Measurements from ENCODE around the gene TMEM52.
A peak's percentile ranks its signal among the peaks of the same experiment; 100 is the strongest.
"Not testable (repeated sequence)": the region's sequence is repeated elsewhere in the genome, so short reads cannot be mapped to it uniquely, and the experiment has no call there.

The TMEM52 gene

DNA sequence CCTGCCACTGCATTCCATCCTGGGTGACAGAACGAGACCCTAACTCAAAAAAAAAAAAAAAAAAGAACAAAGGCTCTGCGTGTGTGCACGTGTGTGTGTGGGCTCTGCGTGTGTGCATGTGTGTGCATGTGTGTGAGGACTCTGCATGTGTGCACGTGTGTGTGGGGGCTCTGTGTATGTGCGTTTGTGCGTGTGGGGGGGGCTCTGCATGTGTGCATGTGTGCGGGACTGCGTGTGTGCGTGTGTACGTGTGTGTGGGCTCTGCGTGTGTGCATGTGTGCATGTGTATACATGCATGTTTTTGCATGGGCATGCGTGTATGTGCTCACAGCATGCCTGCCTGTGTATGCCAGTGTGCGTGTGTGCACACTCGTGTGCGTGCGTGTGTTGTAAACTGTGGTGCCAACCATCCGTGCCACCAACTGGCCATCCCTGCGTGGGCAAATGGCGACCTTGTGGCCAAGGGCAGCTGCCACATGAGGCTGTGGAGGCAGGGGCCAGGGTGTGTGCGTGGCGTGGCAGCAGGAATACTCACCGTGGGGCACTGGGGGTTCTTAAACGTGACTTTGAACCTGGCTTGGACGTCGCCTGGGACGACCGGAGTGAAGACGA, 26.8 kb upstream of the TMEM52 start:
- no peak for DNase-seq

DNA sequence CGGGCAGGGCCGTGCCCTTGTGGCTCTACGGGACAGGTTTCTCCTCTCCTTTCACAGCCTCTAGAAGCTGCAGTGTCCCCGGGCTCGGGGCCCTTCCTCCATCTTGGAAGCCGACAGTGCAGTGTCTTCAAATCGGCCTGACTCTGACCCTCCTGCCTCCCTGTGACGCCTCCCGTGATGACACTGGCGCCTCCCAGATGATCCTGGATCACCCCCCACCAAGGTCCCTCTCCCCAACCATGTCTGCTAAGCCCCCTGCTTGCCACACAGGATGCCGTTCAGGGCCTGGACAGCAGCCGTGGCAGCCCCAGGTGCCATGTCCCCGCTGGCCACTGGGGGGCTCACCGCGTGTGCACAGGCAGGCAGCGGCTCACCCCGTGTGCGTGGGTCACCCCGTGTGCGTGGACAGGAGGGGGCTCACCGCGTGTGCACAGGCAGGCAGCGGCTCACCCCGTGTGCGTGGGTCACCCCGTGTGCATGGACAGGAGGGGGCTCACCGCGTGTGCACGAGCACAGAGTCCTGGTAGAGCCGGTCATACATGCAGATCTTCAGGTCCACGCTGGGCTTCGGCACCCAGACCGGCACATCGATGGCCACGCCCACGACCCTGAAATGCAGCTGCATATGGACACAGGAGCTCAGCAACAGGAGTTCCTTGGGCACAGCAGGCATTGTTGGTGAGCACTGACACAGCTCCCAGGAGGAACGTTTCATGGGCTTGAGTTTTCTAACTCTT, 24.9 kb upstream of the TMEM52 start:
- peak; percentile 47 to 58 for DNase-seq

DNA sequence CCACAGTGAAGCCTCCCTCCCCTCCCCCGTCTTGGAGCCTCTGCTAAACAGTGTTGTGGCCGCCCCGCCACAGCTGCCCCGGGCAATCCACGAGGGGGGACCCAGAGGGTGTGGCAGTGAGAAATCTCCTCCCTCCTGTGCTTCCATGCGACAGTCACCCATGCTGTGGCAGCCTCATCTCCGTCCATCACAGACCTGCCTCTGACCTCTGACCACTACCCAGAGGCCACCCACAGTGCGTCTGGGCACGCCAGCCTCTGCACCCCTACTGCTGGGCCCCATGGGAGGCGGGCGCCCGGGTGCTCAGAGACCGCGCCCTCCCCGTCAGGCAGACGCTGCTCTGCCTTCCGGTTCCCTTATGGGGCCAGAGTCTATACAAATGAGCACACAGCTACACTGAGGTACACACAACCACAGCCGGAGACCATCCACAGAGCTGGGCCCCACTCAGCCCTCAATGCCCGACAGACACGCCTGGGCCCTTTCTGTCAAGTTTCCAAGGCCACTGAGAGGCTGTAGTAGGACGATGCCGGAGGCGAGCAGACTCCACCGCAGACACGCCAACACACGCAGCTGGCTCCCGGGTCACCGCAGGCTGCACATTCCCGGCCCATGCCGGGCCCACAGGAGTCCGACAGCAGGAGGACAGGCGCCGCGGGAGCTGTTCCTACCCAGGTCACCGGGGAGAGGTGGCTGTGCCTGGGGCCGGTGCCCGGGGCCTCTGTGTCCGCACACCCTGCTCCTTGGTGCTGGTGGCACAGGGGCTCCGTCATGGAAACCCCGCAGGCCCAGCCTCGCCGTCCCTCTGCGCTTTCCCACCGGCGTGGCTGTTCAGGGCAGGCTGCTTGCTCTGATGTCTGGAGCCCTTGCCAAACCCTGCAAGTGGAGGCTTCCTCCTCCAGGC, 23.9 kb upstream of the TMEM52 start:
- no peak for DNase-seq

DNA sequence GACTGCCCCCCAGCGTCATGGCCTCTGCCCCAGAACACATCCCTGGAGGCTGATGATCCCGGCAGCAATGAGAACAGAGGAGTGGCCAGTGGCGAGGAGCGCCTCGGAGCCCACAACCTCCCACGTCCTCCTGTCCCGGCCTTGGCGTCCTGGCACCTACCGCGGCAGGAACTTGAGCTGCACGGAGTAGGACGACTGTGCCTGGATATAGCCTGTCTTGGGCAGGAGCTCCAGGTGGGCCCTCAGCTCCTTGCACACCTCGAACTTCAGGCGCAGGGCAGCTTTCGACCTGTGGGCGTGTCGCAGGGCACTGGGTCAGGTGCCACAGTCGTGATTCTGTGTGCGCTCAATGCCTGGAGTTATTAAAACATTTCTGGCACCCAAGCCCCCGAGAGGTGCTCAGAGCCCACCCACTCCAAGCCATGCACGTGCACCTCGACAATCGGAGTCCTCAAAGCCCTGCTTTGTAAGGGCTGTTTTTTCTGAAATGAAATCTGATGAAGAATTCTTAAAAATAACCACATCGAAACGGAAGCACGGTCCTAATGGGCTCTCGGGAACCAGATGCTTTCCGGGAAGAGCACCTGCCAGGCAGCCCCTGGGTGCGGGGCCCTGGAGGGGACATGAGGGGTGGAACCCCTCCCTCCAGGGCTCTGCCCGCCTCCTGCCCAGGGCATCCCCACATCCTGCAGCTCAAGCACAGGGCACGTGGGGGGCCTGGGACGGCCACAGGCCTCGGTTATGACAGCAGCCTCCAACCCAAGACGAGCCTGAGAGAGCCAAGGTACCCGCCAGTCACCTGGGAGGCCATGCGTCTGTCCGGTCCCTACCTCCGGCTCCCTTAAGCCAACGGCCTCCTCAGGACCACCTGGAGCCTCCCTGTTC, 23.0 kb upstream of the TMEM52 start:
- no peak for DNase-seq

DNA sequence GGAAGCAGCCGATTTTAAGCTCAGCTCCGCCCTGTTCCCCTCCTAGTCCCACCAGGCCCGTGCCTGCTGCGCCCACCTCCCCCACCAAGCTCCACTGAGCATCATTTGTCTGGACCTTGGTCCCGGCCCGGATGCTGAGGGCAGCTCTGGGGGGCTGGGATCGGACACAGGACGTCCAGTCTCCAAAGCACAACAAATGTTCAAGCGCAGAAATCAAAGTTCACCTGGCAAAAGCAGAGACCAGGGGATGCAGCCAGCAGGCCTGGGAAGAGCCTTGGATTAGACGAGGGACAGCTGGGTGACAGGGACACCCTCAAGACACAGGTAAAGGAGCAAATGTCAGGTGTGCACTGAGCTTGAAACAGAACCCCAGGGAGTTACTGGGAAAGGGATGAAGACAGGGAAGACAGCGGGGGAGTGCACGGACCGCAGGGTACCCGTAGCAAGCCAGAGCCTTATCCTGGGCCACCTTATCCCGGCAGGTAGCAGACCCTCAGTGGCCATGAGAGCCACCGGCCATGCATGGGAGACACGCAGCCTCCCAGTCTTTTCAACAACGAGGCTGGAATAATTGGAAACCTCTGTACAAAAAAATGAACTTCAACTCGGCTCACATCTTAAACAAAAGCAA, 22.2 kb upstream of the TMEM52 start:
- DNase-seq: no peak

DNA sequence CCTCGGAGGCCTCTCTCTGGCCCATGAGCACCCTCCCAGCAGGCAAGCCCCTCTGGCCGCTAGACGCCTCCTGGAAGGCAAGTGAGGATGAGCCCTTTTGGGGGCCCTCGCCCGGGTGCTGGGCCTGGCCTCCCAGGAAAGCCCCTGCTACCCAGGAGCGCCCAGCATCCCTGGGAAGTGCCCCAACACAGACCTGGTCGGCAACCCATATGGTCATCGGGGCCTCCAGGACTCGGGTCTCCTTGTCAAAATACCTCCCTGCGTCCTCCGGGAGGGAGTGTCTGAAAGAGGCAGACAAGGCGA, 21.0 kb upstream of the TMEM52 start:
- DNase-seq: no peak

DNA sequence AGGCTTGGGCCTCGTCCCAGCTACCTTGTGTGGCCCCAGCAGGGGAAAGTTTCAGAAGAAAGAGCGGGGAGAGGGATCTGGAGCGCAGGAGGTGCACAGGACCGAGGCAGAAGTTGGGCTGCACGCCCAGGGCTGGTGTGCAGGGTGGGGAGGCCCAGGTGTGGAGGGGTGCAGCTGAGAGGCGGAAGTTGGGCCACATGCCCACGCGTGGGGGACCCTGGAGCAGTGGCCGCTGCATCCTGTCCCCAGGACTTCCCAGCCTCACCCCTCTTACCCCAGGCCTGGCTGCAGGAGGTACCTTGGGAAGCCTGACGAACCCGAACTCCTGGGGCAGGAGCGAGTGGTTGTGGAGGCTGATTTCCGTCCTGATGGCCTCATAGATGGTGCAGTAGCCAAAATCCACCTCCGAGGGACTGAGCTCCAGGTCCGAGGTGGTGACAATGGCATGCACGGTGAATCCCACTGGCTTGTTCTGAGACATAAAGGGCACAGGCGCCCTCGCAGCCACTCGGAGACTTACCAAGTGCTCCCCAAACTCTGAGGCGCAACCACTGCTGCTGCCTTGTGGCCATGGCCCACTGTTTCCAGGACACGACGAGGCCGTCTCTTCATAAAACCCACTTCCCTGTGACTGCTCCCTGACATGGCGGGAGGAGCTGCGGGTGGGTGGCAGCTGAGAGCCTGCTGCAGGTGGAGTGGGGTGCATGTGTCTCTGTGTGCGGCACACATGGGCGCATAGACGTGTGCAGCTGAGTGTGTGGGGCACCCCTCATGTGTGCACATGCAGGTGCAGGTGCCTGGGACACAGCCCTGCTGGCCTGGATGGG, 20.4 kb upstream of the TMEM52 start:
- no peak for DNase-seq

DNA sequence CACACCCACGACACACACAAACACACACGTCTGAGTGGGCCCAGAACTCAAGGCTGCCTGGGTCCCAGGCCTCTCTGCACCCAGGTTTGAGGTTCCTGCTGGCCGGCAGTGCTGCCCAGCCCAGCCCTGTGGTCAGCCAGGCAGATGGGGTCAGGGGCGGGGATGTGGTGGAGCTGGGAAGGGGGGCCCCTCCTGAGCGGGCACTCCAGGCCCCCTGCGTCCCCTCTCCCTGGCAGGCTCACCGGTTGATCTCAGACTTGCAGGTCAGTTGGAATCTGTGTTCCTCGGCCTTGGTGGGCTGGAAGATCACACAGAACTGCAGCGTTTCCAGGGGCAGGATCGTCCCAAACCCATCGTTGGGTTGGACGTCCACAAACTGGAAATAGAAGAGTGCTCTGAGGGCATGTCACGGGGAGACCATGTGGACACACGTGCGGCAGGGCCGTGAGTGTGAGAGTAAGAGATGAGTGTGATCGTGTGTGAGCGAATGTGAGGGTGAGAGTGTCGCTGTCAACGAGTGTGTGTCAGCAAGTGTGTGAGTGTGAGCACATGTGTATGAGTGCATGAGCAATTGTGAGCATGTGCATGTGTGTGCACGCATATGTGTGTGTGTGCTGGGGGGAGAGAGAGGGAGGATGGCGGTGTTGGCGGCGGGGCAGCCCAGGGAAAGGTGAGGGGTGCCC, 19.7 kb upstream of the TMEM52 start:
- no peak for DNase-seq

DNA sequence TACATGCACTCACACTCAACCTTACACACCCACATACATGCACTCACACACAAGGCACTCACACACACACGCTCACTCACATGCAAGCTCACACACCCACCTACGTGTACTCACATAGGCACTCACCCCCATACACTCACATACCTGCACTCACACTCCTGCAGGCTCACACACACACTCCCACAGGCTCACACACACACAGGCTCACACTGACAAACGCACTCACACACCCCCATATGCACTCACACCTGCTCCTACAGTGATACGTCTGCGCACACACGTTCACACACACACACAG, 19.1 kb upstream of the TMEM52 start:
- DNase-seq: no peak

DNA sequence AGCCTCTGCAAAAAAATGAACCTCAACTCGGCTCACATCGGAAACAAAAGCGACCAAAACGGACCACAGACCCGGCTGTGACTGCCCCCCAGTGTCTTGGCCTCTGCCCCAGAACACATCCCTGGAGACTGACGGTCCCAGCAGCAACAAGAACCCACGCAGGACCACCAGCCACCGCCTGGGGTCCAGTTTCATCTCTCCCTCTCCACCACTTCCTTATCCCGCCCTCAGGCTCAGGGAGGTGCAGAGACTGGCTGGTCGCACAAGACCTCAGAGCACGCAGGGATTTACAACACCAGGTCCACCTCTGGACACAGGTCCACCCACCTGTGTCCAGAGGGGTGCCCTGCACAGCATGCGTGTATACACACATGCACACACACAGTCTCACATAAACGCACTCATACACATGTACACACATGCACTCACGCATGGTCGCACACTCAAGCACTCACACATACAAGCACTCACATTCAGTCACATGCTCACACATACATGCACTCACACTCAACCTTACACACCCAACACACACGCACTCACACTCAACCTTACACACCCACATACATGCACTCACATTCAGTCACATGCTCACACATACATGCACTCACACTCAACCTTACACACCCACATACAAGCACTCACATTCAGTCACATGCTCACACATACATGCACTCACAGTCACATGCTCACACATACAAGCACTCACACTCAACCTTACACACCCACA, 18.6 kb upstream of the TMEM52 start:
- no peak for DNase-seq

DNA sequence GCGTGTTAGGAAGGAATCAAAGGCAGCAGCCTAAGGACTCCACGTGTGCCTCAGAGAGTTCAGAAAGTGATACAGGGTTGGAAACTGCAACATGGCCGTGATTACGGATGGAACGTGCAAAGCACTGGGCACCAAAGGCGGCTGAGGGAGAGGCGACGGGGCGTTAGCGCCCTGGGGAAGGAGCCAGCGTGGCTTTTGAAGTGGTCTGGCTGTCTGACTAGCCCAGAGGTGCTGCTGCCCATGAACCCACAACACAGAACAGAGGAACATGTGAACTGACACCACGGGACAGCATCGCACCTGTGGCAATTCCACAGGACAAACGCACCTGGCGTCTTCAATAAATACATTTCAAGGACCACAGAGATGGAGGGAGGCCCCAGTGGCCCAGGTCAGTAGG, 18.0 kb upstream of the TMEM52 start:
- DNase-seq: no peak

DNA sequence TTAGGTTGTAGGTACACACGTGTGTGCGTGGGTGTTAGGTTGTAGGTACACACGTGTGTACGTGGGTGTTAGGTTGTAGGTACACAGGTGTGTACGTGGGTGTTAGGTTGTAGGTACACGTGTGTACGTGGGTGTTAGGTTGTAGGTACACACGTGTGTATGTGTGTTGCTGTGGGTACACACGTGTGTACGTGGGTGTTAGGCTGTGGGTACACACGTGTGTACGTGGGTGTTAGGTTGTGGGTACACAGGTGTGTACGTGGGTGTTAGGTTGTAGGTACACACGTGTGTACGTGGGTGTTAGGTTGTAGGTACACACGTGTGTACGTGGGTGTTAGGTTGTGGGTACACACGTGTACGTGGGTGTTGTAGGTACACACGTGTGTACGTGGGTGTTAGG, 15.8 kb upstream of the TMEM52 start:
- DNase-seq: not testable (repeated sequence)

DNA sequence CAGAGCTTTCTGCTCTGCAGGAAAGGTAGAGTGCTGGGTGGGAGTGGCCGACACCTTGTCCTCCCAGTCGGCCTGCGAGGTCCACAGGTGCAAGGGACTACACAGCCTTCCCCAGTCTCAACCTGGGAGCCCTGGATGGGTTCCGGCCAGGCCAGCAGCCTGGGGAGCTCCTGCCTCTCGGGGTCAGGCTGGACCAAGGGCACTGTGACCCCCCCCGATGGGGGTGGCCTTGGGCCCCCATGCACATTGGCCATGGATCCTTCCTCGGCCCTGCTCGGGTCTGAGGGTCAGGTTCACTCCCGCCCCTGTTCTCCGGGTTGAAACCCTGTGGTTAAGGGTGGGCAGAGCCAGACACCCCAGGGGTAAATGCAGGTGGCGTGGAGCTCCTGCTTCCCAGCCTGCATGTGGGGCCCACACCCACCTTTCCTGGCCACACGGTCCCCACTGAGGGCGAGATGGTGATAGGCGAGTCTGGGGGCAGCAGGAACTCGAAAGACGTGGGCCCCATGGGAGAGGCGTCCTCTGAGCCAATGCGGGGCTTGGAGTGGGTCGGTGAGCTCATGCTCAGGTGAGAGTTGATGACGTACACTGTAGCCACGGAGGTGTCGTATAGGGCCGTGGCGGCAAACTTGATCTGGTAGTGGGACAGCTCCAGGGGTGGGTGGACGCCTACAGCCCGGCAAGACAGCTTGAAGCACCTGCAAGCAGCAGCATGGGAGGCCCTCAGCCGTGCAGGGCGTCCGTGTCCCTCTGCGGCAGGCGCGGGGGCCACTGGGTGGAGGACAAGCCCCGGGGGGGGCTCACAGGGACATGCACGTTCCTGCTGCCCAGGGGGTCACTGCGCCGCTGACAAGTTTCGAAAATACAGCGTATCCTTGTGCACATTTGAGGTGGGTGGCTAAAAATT, 10.8 kb upstream of the TMEM52 start:
- no peak for DNase-seq

DNA sequence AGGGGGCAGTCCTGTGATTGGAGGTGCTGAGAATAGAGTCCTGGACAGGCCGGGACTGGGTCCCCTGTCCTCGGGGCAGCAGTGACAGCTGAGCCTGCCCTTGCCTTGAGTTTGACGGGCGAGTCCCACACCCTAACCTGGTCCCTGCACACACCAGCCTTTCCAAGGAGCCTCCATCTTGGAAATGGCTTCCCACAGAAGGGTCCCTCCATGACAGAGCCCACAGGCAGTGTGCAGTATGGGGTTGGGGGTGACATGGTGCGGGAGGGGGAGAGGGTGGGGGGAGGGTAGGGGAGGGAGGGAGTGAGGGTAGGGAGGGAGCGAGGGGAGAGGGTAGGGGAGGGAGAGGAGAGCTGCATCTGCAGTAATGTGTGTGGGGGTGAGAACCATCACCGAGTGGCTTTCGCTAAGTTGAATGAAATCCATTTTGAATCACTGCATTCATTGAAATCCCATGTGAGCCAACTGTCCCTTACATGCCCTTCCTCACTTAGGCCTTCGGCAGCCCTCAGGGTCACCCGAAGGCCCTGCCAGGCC, 10.1 kb upstream of the TMEM52 start:
- no peak for DNase-seq

DNA sequence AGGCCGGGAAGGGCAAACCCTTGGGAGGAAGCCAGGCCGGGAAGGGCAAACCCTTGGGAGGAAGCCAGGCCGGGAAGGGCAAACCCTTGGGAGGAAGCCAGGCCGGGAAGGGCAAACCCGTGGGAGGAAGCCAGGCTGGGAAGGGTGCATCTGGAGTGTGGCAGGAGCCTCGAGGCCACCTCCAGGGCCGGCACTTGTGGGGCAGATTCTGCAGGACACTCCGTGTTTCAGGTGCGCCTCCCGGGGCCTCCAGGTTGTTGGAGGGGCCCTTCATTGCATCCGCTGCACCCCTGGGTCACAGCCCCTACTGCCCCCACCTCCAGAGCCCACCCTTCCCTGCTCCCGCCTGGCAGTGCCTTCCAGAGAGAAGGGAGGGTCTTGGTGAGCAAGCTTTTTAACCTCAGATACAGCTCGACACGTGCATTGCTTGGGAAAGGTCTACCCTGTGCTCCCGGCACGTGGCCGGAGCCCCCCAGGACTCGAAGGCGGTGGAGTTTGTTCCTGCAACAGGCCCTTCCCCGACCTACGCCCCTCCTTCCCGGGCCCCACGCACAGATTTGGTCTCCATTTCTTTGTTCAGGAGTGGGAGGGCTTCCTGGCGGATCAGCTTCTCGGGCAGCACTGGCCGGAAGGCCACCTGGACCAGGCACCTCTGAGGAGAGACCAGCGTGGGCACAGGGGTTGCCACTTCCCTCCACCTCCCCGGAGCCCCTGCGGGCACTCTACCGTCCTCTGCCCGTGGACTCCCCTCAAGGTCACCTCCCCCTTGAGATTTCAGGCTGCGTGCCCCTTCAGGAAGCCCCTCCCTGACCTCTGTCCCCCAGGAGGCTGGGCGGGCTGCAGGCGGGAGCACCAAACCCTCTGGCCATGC, 9.4 kb upstream of the TMEM52 start:
- no peak for DNase-seq

DNA sequence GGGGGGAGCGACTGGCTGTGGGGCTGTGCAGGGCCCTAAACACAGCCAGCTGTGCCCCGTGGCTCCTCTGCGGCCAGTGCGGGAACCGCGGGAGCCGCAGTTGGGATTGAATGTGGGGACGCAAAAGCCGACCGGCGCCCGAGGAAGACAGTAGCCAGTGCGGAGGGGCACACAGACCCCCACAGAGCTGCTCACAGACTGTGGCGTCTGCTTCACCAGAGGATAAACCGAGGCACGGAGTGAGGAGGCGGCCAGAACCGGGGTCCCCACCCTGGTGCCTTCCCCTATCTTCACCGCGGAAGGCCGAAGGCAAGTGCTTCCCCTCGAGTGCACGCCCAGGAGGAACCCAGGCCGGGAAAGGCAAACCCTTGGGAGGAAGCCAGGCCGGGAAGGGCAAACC, 8.7 kb upstream of the TMEM52 start:
- no peak for DNase-seq

DNA sequence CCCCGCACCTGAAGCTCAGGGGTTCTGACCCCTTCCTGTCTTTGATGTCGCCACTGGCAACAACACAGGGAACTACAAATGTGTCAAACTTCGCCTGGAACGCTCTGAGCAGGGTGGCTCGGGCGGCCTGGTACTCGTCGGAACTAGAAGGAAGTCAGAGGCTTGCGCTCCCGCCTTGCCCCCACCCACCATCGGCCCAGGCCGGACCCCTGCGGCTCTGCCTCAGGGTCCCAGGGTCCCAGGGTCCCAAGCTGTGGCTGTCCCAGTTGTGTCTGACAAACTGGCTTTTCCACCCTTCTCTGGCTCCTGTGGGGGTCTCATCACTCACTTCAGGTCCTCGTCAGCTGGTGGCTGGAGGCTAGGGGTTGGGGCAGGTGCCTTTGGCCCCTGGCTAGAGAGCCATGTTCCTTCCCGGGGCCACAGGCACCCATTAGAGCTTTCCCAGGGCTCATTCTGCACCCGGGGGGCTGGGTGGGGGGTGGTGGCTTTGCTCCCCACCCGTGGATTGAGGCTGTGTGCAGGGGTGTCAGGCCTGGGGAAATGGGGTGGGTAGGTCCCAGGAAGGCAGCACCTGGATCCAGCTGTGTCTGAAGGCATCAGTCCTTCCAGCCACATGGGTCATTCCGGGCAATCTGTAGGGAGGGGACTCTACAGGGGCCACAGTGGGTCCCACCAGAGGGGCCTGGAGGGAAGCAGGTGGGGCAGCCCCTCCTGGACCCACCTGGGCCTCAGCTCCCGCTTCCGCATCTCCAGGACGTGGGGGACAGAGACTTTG, 8.0 kb upstream of the TMEM52 start:
- DNase-seq: no peak

All from activated CD4-positive, alpha-beta T cell treated with anti-CD3 and anti-CD28 coated beads for 4 hours (primary cell).